HCEC 1CT (cell line): ENCODE data around the gene KANK2.
A peak's percentile ranks its signal among the peaks of the same experiment; 100 is the strongest.
"Not testable (repeated sequence)": the region's sequence is repeated elsewhere in the genome, so short reads cannot be mapped to it uniquely, and the experiment has no call there.

Source experiments
- DNase-seq: peaks from one replicate; pipeline ENCODE4 v3.0.0-alpha.2; 2017

Gene KANK2

DNA sequence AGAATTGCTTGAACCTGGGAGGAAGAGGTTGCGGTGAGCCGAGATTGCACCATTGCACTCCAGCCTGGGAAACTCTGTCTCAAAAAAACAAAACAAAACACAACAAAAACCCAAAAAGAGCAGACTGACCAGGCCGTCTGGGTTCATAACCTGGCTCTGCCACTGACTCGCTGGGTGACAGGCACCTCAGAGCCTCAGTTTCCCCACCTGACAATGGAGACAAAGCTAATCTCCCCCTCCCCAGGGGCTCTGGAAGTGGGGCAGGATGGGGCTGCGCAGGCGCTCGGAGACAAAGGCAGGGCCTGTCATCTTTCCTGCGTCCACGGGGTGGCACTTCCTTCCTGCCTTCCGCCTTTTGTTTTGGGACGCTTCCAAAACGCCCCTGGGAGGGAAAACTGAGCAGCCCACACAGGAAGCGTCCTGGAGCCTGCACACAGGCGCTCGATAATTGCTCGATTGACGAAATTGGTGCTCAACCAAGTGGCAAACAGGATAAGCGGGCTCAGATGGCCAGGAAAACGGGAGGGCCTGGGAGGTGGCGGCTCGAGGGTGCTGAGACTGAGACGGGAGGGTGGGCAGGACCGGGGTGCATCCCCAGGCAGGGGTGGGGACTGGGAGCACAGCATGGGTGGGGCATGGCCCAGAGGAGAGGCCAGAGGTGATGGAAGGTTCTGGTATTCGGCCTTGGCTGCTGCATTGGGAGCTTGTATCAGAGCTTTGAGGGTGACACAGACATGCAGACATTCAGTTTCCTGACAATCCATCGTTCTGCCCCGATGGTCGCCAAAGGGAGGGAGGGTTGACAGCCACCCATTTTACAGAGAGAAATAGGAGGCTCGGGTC lies 59.6 kb downstream of the KANK2 start:
- peak; percentile 87 for DNase-seq

DNA sequence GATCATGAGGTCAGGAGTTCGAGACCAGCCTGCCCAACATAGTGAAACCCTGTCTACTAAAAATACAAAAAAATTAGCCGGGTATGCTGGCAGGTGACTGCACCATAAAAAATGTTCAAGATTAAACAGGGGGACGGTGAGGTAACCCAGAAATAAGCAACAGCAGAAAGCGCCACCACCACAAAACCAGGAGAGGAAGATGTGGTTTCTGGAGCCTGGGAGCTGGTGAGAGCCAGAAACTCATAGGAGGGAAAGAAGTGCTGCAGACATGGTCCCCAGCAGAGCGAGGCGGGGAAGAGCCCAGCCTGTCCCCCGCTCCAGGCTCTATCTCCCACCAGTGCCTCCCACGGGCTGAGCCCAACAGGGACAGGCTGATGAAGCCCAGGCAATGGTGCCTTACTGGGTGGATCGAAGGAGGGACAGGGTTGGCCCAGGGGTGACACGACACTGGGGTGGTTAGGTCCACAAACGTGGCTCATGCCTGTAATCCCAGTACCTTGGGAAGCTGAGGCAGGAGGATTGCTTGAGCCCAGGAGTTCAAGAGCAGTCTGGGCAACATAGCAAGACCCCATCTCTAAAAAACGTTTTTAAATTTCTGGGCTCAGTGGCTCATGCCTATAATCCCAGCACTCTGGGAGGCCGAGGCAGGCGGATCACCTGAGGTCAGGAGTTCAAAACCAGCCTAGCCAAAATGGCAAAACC lies 60.8 kb downstream of the KANK2 start:
- DNase-seq = no peak

DNA sequence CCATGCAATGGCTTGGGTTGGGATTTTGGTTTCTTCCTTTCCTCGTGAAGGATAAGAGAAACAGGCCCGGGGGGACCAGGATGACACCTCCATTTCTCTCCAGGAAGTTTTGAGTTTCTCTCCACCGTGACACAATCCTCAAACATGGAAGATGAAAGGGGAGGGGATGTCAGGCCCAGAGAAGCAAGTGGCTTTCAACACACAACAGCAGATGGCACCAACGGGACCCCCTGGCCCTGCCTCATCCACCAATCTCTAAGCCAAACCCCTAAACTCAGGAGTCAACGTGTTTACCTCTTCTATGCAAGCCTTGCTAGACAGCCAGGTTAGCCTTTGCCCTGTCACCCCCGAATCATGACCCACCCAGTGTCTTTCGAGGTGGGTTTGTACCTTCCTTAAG lies 65.9 kb downstream of the KANK2 start:
- DNase-seq = no peak

DNA sequence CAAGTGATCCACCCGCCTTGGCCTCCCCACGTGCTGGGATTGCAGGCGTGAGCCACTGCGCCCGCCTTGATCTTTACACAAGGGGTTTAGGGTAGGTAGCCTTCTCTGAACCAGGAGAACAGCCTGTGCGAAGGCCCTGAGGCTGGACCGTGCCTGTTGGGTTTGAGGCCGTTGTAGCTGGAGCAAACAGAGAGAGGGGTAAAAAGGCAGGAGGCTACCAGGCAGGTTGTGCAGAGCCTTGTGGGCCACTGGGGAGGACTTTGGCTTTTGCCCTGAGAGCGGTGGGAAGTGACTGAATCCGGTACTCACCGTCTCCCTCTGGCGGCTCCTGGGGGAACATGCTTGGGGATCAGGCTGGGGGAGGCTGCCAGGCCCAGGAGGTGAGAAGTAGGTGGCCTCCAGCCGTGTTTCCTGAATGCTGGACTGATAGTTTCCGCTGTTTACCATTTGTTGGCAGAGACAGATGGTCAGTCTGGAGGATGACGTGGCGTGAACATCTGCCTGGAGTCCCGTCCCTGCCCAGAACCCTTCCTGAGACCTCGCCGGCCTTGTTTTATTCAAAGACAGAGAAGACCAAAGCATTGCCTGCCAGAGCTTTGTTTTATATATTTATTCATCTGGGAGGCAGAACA lies 66.4 kb downstream of the KANK2 start:
- peak; percentile 42 for DNase-seq

DNA sequence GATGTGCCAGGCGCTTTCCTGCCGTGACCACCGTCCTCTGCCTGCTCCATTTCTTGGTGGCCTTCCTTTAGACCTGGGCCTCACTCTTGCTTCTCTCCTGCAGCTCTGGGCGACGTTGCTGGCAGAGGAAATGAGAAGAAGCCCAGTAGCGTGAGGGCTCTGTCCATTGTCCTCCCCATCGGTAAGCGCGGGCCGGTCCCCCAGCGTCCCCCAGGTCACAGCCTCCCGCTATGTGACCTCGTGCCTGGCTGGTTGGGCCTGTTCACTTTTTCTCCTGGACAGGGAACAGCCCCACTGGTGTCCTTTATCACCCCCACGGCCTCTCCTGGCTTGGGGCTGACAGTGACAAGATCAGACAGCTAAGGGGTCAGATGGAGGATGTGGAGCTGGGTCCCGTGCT lies 69.4 kb downstream of the KANK2 start:
- DNase-seq = no peak

DNA sequence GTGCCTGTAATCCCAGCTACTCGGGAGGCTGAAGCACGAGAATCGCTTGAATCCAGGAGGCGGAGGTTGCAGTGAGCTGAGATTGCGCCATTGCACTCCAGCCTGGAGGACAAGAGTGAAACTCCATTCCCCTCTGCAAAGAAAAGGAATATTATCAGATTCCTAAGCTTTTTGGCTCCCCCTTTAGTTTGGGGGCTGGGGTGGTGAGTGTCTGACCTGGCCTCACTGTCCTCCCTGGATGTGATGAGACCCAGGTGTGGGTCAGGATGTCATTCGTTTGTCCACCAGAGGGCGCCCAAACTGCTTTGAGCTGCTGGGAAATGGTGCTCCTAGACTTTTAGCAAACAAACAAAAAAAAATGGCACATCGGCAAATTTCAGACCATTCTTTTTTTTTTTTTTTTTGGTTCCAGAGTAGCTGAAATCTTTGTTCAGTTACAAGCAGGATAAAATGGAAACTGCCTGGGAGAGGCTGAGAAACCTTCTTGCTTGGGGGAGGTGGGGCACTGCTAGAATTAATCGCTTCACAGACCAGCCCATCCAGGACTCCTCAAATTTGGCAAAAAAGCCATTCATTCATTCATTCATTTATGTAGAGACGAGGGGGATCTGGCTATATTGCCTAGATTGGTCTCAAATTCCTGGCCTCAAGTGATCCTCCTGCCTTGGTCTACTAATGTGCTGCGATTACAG lies 71.2 kb downstream of the KANK2 start:
- DNase-seq = peak; percentile 46

DNA sequence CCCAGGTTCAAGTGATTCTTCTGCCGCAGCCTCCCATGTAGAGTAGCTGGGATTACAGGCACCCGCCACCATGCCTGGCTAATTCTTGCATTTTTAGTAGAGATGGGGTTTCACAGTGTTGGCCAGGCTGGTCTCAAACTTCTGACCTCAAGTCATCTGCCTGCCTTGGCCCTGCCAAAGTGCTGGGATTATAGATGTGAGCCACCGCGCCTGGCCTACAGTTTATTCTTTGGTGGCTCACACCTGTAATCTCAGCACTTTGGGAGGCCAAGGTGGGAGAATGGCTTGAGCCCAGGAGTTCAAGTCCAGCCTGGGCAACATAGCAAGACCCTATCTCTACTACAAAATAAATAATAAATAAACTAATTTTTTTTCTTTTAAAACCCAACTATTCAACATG lies 73.2 kb downstream of the KANK2 start:
- not testable (repeated sequence) for DNase-seq

DNA sequence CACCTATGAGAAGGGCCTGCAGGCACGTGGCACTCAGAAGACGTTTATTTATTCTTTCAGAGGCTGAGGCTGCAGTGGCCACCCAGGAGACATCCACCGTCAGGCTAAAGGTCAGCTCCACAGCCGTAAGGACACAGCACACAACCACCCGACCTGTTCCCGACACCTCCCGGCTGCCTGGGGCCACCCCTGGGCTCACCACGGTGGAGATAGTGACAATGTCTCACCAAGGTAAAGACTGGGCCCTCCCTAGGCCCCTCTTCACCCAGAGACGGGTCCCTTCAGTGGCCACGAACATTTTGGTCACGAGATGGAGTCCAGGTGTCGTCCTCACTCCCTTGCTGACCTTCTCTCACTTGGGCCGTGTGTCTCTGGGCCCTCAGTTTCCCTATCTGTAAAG lies 74.2 kb downstream of the KANK2 start:
- no peak for DNase-seq

DNA sequence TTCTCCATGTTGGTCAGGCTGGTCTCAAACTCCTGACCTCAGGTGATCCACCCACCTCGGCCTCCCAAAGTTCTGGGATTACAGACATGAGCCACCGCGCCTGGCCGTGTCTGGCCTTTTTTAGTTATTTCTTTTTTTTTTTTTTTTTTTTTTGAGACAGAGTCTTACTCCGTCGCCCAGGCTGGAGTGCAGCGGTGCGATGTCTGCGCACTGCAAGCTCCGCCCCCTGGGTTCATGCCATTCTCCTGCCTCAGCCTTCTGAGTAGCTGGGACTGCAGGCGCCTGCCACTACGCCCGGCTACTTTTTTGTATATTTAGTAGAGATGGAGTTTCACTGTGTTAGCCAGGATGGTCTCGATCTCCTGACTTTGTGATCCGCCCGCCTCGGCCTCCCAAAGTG lies 75.4 kb downstream of the KANK2 start:
- DNase-seq = not testable (repeated sequence)

DNA sequence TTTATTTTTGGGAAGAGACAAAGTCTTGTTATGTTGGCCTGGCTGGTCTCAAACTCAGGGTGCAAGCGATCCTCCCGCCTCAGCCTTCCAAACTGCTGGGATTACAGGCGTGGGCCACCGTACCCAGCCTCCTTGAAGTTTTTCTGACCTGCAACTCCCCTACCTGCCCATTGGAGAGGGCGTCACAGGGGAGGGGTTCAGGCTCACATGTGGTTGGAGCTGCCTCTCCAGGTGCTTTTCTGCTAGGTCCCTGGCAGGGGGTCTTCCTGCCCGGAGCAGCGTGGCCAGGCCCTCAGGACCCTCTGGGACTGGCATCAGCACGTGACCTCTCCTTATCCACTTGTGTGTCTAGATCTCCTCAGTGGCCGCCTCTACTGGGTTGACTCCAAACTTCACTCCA lies 80.8 kb downstream of the KANK2 start:
- no peak for DNase-seq

DNA sequence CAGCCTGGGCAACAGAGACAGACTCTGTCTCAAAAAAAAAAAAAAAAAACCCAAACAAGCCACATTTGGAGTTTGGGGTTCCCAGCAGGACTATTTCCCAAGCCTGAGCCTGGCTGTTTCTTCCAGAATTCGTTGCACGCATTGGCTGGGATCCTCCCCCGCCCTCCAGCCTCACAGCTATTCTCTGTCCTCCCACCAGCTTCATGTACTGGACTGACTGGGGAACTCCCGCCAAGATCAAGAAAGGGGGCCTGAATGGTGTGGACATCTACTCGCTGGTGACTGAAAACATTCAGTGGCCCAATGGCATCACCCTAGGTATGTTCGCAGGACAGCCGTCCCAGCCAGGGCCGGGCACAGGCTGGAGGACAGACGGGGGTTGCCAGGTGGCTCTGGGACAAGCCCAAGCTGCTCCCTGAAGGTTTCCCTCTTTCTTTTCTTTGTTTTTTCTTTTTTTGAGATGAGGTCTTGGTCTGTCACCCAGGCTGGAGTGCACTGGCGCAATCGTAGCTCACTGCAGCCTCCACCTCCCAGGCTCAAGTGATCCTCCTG lies 81.4 kb downstream of the KANK2 start:
- DNase-seq = no peak

DNA sequence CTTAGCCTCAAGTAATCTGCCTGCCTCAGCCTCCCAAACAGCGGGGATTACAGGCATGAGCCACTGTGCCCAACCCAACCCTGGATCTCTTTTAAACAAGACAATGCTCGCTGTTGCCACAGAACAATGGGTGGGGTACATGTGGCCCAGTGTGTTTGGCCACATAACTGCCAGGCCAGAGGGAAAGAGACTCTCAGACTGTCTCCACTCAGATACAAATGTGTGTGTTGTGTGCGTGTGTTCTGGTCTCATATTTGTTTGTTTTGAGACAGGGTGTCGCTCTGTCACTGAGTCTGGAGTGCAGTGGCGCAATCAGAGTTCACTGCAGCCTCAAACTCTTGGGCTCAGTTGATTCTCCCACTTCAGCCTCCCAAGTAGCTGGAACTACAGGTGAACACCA lies 82.3 kb downstream of the KANK2 start:
- no peak for DNase-seq
